ENCODE data around the gene GRID1. TPM values are rescaled to one million over a fixed set of nuclear protein-coding genes. Genes with fewer than 3 reads are reported as not detected.

Gene GRID1
- total RNA-seq, 1 donor from 2014 or later: 0.22 TPM

- no peak for DNase-seq (ENCODE audit: low spot score, unreplicated experiment)
- Mint-ChIP-seq H3K4me3 (ENCODE audit: low read depth) (no peak overlapping the region), H3K4me1 (ENCODE audit: low read depth) (no peaks in the 10 kb centered on the region), H3K9me3 (ENCODE audit: low read depth) (no peaks in the 10 kb centered on the region), H3K27me3 (peaks cover 16% of the 10 kb centered on the region), H3K36me3 (ENCODE audit: insufficient read depth) (no peaks in the 10 kb centered on the region), H3K27ac (no peak overlapping the region)
- TF ChIP-seq CTCF (IDR thresholded peaks at IDR 0.05; ENCODE audit: unreplicated experiment): no peak
Observed at GRCh38 chr10:86083664-86084175, 282.9 kb downstream of the GRID1 start.

GRCh38 chr10:86083206-86083605 lies 283.4 kb downstream of the GRID1 start:
- no peak for DNase-seq (ENCODE audit: low spot score, unreplicated experiment)
- Mint-ChIP-seq H3K27ac (no peak overlapping the region), H3K4me1 (ENCODE audit: low read depth) (no peaks in the 10 kb centered on the region), H3K4me3 (ENCODE audit: low read depth) (no peak overlapping the region), H3K36me3 (ENCODE audit: insufficient read depth) (no peaks in the 10 kb centered on the region), H3K27me3 (peaks cover 13% of the 10 kb centered on the region), H3K9me3 (ENCODE audit: low read depth) (no peaks in the 10 kb centered on the region)
- TF ChIP-seq CTCF (IDR thresholded peaks at IDR 0.05; ENCODE audit: unreplicated experiment): no peak

- H3K27me3 Mint-ChIP-seq: peaks cover 10% of the 10 kb centered on the region
- no peak for TF ChIP-seq CTCF (IDR thresholded peaks at IDR 0.05; ENCODE audit: unreplicated experiment)
- no peak for DNase-seq (ENCODE audit: low spot score, unreplicated experiment)
- no peaks in the 10 kb centered on the region for H3K9me3 Mint-ChIP-seq (ENCODE audit: low read depth)
- no peaks in the 10 kb centered on the region for H3K36me3 Mint-ChIP-seq (ENCODE audit: insufficient read depth)
- H3K4me1 Mint-ChIP-seq (ENCODE audit: low read depth): no peaks in the 10 kb centered on the region
- no peak overlapping the region for H3K4me3 Mint-ChIP-seq (ENCODE audit: low read depth)
- H3K27ac Mint-ChIP-seq: no peak overlapping the region
Observed at GRCh38 chr10:86082556-86082955, 284.0 kb downstream of the GRID1 start.

GRCh38 chr10:86079088-86079487 lies 287.5 kb downstream of the GRID1 start:
- Mint-ChIP-seq H3K9me3 (ENCODE audit: low read depth) (no peaks in the 10 kb centered on the region), H3K27ac (no peak overlapping the region), H3K4me1 (ENCODE audit: low read depth) (no peaks in the 10 kb centered on the region), H3K27me3 (peaks cover 10% of the 10 kb centered on the region), H3K4me3 (ENCODE audit: low read depth) (no peak overlapping the region), H3K36me3 (ENCODE audit: insufficient read depth) (no peaks in the 10 kb centered on the region)
- DNase-seq (ENCODE audit: low spot score, unreplicated experiment): no peak
- no peak for TF ChIP-seq CTCF (IDR thresholded peaks at IDR 0.05; ENCODE audit: unreplicated experiment)

GRCh38 chr10:86078639-86079035 lies 288.0 kb downstream of the GRID1 start:
- Mint-ChIP-seq H3K4me3 (ENCODE audit: low read depth) (no peak overlapping the region), H3K9me3 (ENCODE audit: low read depth) (no peaks in the 10 kb centered on the region), H3K36me3 (ENCODE audit: insufficient read depth) (no peaks in the 10 kb centered on the region), H3K27ac (no peak overlapping the region), H3K4me1 (ENCODE audit: low read depth) (no peaks in the 10 kb centered on the region), H3K27me3 (peaks cover 10% of the 10 kb centered on the region)
- DNase-seq (ENCODE audit: low spot score, unreplicated experiment): no peak
- TF ChIP-seq CTCF (IDR thresholded peaks at IDR 0.05; ENCODE audit: unreplicated experiment): no peak

Data from progenitor cell of endocrine pancreas (in vitro differentiated cells).